GM19463 (cell line): Measurements from ENCODE around the gene TRAK1.

Experiments
- ATAC-seq: cut with Tn5 transposase; IDR thresholded peaks from one replicate; pipeline ENCODE4 v1.9.1; 2021; ENCODE audit warnings: mild to moderate bottlenecking, moderate library complexity; ENCODE audit not compliant: unreplicated experiment

TRAK1 gene

GRCh38 chr3:42066516-42067181 is 24.5 kb upstream of the TRAK1 start:
- ATAC-seq: no peak

DNA sequence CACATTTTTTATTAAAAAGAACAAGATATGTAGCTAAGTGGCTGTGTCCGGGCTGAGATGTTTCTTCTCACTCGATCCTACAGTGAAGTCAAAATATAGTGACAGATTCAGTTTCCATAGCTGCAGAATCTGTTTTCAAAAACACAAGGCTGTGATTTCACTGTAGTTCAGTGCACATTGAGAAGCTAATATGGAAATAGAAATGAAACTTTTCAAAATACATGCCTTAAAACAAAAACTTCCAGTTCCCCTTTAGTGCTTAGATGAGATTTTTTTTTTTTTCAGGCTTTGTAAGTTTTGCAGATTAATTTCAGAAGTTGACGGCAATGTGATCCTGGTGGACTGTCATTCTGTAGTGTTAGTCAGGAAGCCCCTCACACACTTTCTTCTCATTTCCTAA is 23.8 kb upstream of the TRAK1 start:
- ATAC-seq: peak; percentile 76

DNA sequence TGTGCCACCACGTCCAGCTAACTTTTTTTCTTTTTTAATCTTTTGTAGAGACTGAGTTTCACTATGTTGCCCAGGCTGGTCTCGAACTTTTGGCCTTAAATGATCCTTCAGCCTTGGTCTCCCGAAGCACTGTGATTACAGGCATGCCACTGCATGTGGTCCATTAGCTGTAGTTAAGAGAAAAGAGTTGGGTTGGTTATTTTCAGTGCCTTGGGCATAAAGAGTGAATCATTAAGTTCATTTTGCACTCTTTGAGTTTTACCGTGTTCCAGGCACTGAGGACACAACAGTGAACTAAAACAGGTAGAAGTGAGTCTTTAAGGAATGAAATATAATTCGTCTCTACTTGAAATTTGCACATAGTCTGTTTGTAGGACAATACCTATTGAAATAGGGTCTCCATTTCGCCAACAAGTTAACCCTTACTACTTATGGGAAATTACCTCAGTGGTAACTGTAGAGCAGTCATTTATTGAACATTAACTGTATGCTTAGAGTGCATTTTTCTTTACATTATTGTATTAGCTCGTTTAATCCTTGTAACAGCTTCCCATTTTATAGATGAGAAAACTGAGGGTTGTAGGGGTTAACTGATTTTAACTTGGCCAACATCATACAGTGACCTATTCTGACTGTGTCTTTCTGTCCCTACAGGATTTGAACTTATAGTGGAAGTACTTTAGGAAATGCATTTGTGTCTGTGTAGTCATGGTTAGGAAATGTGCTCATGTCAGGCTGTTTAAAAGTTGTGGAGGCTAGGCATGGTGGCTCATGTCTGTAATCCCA is 22.7 kb upstream of the TRAK1 start:
- ATAC-seq: no peak

- no peak for ATAC-seq
Measured at GRCh38 chr3:42070089-42070488, 21.1 kb upstream of the TRAK1 start.

DNA sequence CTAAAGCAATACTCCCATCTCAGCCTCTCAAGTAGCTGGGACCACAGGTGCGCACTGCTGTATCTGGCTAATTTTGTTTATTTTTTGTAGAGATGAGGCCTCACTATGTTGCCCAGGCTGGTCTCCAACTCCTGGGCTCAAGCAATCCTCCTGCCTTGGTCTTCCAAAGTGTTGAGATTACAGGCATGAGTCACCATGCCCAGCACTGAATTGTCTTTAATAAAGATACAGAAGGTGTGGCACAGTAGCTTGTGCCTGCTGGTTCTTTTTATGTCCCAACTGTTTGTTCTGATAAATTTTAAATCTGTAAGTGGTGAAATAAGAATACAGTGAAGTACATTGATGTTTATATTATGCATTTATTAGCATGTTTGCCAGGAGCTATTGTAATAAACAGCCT is 20.6 kb upstream of the TRAK1 start:
- ATAC-seq: no peak

DNA sequence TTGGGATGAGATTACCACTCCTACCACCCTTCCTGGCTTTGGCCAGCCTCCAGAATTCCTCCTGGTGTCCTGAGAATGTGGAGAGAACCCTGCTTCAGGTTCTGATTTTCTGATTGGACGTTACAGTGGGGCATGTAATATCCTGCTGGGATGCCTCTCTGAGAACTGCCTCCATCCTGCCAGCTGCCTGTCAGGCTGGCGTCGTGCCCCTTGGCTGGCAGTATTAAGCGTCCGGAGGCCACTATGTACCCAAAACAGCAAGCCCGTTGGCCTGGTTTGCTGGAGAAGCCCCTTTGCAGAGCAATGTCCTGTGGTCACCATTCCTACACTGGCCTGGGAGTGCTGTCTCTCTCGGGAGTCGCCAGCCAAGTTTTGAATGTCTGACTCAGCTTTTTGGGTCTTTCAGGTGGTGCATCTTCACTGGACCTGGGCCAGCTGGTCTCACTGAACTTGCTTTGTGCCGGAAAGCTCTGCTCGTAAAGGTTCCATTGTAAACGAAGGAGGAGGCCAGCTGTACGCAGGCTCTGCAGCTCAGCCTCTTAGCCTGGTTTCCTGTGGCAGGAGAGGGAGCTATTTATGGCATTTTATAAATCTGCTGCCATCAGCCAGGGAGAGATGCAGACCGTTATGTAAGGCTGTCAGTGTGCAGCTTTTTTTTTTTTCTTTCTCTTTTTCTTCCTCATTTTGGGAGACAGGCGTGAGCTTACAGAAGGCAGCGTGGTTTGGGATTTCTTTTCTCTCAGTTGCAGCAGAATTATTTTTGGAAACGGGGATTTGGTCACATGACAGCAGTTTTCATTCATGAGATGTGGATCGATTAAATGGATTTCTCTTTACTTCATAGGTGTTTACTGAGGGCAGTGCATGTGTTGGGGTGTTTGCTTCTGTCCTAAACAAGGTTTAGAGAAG is 19.0 kb upstream of the TRAK1 start:
- ATAC-seq: no peak

- ATAC-seq: no peak
Measured at GRCh38 chr3:42072831-42073301, 18.3 kb upstream of the TRAK1 start.

DNA sequence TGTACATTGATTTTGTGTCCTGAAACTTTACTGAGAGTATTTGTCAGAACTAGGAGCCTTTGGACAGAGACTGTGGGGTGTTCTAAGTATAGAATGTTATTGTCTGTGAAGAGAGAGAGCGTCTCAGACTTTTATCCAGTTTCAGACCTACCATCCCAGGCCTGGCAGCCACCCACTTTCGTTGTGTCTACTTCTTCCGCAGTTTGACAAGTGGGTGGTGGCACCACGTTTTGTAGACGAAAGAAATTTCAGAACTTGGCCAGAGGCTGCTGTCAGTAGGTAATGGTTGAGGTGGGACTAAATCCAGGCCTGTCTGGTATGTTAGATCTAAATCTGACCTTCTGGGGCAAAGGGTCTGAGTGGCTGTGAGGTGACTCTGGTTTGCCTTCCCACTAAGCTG is 13.4 kb upstream of the TRAK1 start:
- no peak for ATAC-seq

DNA sequence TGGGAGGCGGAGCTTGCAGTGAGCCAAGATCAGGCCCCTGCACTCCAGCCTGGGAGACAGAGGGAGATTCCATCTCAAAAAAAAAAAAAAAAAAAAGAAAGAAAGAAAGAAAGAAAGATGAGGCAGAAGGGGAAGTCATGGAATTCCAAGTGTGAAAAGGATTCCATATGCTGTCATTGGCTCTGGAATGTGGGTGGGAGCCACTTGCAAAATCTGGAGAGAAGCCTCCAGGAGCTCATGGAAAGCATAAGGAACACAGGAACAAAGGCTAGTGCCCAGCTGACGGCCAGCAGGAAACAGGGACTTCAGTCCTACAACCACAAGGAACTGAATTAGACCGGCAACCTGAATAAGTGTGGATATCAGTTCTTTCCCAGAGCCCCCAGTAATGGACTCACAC is 12.5 kb upstream of the TRAK1 start:
- no peak for ATAC-seq

DNA sequence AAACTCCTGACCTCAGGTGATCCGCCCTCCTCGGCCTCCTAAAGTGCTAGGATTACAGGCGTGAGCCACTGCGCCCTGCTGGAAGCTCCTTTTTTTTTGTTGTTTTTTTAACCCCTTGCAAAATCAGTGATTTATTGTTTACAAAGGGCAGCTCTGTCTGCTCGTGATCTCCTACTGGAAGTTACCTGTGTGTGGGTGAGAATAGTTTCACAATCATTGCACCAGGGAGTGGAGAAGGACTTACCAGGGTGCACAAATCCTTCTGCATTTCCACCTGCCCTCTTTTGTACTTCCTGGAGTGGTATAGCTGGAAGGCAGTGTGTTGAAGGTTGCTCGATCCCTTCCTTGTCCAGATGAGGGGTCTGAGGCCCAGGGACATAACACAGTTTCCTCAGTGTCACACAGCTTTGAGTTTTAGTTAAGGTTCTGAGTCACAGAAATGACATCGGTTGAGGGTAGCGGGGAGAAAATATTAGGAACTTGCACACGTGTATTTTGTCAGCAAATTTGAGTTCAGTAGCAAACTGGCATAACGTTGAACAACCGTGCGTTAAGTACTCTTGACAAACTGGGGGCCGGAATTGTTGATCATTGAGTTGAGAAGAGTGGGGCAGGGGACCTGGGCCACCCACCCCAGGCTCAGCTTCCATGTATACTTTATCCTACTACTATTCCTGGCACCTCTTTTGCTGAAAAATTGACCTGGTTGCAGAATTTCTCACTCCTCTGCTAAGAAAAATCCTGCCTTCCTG is 11.3 kb upstream of the TRAK1 start:
- no peak for ATAC-seq

DNA sequence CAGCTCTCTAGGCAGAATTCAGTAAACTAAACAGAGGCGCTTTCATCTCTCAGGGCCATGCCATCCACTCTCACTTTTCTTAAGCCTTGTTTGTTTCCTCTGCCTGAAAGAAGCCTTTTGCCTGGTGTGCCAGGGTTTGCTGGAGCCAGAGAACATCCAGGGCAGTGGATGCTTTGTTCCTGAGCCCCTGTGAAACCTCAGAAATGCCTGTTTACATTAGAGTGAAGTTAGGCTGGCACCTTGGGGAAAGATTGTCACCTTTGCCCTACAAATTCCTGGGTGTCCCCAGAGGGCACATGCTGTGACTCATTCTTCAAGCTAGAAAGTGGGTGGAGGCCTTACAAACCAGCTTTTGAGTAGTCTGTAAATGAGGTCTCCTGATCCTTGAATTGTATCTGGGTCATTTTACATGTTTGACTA is 10.7 kb upstream of the TRAK1 start:
- ATAC-seq: peak; percentile 65

GRCh38 chr3:42081838-42082473 is 9.2 kb upstream of the TRAK1 start:
- no peak for ATAC-seq

- ATAC-seq: no peak
Measured at GRCh38 chr3:42084586-42084985, 6.6 kb upstream of the TRAK1 start.

DNA sequence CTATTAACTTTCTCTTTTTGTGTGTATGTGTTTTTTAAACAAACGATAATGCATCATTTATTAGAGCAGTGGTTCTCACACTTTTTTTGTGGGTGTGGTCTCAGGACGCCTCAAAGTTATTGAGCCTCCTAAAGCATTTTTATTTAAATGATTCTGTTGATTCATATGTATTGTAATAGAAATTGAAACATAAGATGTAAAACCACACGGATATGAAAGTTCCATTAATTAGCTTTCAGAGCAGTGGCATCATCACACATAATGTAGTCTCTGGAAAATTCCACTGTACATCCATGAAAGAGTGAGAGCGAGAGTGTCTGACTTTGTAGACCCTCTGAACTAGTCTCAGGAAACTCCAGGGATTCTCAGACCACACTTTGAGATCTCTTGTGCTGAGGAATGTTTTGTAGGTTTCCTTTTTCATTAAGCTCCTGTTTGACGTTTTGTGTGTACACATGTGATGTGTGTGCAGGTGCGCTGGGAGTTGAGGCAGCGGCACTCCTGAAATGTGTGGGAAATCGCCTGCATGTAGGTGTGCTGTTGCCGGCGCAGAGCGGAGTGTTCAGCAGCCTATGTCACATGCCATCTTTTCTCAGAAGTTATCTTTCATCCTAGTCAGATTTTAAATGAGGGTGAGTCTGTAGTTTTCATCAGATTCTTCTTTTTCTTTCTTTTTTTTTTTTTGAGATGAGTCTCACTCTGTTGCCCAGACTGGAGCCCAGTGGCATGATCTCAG is 5.3 kb upstream of the TRAK1 start:
- no peak for ATAC-seq

DNA sequence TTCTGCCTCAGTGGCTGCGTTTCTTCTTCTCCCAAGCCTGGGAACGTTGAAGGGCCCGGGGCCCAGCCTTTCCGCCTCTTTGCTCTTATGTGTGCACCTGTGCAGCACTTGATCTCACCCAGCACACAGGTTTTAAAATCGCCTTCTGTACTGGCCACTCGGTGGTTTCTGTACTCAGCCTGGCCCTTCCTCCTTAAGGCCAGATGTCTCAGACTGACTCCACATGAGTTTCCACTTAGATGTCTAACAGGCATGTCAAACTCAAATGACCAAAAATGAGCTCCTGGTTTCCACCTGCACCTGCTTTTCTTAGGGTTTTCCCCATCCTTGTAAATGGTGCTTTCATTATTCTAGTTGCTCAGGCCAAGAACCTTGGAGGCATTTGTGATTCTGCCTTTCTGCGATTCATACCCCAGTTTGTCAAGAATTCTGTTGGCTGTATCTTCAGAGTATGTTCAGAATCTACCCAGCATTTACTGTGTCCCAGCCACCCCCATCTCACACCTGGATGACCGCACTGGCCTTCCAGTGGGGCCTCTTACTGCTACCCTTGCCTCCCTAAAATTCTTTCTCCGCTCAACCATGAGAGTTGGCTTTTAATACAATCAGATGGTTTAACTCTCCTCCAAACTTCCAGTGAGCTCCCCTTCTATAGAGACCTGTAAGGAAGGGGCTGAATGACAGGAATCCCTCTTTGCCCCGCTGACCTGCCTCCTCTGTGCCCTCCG is 2.2 kb upstream of the TRAK1 start:
- ATAC-seq: peak; percentile 70

- no peak for ATAC-seq
Measured at GRCh38 chr3:42092006-42092405, 849 bp downstream of the TRAK1 start.

GRCh38 chr3:42094128-42094527 is 3.0 kb downstream of the TRAK1 start:
- ATAC-seq: peak; percentile 74

DNA sequence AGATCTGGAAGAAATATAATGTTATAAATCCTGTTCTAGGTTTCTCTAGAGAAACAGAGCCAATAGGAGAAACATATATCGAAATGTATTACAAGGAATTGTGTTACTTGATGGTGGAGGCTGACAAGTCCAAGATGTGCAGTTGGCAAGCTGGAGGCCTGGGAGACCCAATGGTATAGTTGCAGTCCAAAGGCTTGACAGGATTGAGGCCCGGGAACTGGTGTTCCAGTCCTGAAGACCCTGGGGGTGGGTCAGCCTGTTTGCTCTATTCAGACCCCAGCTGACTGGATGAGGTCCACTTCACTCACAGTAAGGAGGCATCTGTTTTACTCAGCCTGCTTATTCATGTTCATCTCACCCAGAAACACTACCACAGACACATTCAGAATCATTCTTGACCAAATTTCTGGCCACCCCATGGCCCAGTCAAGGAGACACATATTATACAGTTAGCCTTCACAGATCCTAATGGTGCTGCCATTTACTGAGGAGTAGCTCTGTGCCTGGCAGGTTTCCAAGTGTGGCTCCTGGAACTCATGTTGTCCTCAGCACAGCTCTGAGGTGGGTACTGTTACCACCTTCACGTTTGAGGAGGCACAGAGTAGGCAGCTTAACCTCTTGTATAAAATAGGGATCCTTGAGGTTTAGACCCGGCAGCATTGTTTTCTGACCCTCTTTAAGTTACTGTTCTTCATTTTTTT is 3.7 kb downstream of the TRAK1 start:
- ATAC-seq: no peak
